ENCODE data around the gene SLC27A3.
A peak's percentile ranks its signal among the peaks of the same experiment; 100 is the strongest.

The SLC27A3 gene

GRCh38 chr1:153795934-153796785 is 21.0 kb downstream of the SLC27A3 start:
- H3K4me1 ChIP-seq, result peaks cover 0 to 7% (median 4%) of the 10 kb centered on the region in 4 donors
- H3K9me3 ChIP-seq, result no peaks in the 10 kb centered on the region
- peak; percentile 16 to 63 for DNase-seq
- no peak overlapping the region for H3K27ac ChIP-seq
- no peak overlapping the region for H3K4me3 ChIP-seq
- TF ChIP-seq, protein P1, sequence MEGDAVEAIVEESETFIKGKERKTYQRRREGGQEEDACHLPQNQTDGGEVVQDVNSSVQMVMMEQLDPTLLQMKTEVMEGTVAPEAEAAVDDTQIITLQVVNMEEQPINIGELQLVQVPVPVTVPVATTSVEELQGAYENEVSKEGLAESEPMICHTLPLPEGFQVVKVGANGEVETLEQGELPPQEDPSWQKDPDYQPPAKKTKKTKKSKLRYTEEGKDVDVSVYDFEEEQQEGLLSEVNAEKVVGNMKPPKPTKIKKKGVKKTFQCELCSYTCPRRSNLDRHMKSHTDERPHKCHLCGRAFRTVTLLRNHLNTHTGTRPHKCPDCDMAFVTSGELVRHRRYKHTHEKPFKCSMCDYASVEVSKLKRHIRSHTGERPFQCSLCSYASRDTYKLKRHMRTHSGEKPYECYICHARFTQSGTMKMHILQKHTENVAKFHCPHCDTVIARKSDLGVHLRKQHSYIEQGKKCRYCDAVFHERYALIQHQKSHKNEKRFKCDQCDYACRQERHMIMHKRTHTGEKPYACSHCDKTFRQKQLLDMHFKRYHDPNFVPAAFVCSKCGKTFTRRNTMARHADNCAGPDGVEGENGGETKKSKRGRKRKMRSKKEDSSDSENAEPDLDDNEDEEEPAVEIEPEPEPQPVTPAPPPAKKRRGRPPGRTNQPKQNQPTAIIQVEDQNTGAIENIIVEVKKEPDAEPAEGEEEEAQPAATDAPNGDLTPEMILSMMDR (IDR thresholded peaks at IDR 0.05), result no peak
- H3K36me3 ChIP-seq, result peaks cover 0 to 11% (median 0%) of the 10 kb centered on the region in 3 donors
- intact Hi-C loops (cut with DNase I; ENCODE audit: low total_unique reads), result loop anchor here (2.0 kb wide), 2 partner anchors 151 to 193 kb away; partner anchors contain the start of gene DENND4B
- no peaks in the 10 kb centered on the region for H3K27me3 ChIP-seq

DNA sequence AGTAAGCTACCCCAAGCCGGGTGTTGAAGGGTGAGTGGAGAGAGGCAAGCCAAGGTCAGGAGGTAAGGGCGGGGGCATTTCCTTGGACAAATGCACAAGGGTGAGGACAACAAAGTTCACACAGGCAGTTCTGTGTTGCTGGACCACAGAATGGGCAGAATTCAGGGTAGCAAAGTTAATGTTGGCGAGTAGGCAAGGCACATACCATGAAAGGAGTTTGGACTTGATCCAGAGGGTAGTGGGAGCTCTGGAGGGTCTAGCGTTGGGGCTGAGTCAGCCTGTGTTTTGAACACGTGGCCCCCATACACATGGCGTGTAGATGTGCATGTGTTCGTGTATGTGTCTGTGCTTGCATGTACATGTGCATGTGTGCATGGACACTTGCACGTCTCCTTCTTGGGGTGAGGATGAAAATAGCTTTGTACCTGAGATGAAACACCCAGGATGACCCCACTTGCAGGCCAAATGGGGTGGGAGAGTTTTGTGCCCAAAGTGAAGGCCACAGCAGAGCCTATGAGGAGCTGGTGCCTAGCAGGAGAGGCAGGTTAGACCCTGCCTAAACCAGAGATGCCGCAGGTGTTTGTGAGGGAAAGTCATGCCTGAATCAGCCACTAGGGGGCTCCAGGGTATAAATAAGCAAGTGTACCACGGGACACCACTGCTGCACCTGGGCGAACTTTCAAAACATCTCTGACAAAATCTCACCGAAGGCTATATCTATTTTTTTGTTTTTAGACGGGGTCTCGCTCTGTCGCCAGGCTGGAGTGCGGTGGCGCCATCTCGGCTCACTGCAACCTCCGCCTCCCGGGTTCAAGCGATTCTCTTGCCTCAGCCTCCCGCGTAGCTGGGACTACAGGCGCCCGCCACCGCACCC is 21.8 kb downstream of the SLC27A3 start:
- intact Hi-C loops (cut with DNase I; ENCODE audit: low total_unique reads), result loop anchor here (2.0 kb wide), 1 partner anchor 150 kb away; the partner anchor contains the start of gene DENND4B
- DNase-seq, result peak; percentile 87 to 90
- Histone ChIP-seq H3K4me1 (no peaks in the 10 kb centered on the region), H3K27me3 (no peaks in the 10 kb centered on the region), H3K36me3 (peaks cover 0 to 17% (median 0%) of the 10 kb centered on the region in 3 donors), H3K27ac (no peak overlapping the region), H3K4me3 (no peak overlapping the region), H3K9me3 (no peaks in the 10 kb centered on the region)
- TF ChIP-seq, protein P1 (IDR thresholded peaks at IDR 0.05), result peak; percentile 91 to 96

- Histone ChIP-seq H3K27ac (no peak overlapping the region), H3K36me3 (peaks cover 0 to 17% (median 0%) of the 10 kb centered on the region in 3 donors), H3K27me3 (no peaks in the 10 kb centered on the region), H3K4me1 (no peaks in the 10 kb centered on the region), H3K9me3 (no peaks in the 10 kb centered on the region), H3K4me3 (no peak overlapping the region)
- intact Hi-C loops (cut with DNase I; ENCODE audit: low total_unique reads), result no loop called here
- peak; percentile 11 to 45 for DNase-seq
- TF ChIP-seq, protein P1 (IDR thresholded peaks at IDR 0.05), result no peak
These were observed 23.2 kb downstream of the SLC27A3 start for GRCh38 chr1:153798468-153798780.

DNA sequence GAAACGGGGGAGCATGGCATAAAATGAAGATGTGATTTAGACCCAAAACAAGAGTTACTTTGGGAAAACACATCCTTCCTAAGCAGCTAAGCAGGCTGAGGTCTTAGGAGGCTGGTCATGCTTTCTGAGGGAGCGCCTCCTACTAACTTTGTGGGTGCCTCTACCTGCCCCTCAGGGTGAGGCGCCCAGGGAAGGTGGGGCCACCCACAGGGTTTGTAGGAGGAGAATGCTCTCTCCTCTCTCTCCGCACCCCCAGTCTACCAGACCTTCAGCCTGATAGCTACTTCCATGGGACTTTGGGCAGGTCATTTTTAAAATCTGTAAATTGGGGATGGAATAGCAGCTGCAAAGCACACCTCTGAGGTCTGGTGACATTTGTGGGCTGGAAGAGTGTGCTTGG is 23.8 kb downstream of the SLC27A3 start:
- Histone ChIP-seq H3K4me3 (no peak overlapping the region), H3K27me3 (no peaks in the 10 kb centered on the region), H3K36me3 (peaks cover 0 to 17% (median 0%) of the 10 kb centered on the region in 3 donors), H3K4me1 (no peaks in the 10 kb centered on the region), H3K9me3 (no peaks in the 10 kb centered on the region), H3K27ac (no peak overlapping the region)
- peak; percentile 16 to 33 for DNase-seq
- TF ChIP-seq, protein P1 (IDR thresholded peaks at IDR 0.05), result no peak
- intact Hi-C loops (cut with DNase I; ENCODE audit: low total_unique reads), result no loop called here

GRCh38 chr1:153799566-153800465 is 24.6 kb downstream of the SLC27A3 start:
- TF ChIP-seq, protein P1 (IDR thresholded peaks at IDR 0.05), result no peak
- H3K27me3 ChIP-seq, result no peaks in the 10 kb centered on the region
- DNase-seq, result peak; percentile 17 to 63
- intact Hi-C loops (cut with DNase I; ENCODE audit: low total_unique reads), result loop anchor here (10.0 kb wide), 1 partner anchor 465 kb away; no protein-coding TSS in a partner anchor
- H3K4me3 ChIP-seq, result no peak overlapping the region
- no peaks in the 10 kb centered on the region for H3K9me3 ChIP-seq
- no peaks in the 10 kb centered on the region for H3K4me1 ChIP-seq
- H3K36me3 ChIP-seq, result peaks cover 0 to 17% (median 0%) of the 10 kb centered on the region in 3 donors
- no peak overlapping the region for H3K27ac ChIP-seq
